OCI-LY1 (cell line): ENCODE data around the gene KDM2A.

Experiments used
- H2AFZ ChIP-seq: fragments of 200-600 bp; sonication (generic), shearing (Covaris generic); 2 replicates; pipeline ENCODE4 v1.6.0; 2014; ENCODE audit warnings: antibody characterized with exemption, mild to moderate bottlenecking, low read length
- H3F3A ChIP-seq: fragments of 200-600 bp; sonication (generic), shearing (Covaris generic); 2 replicates; pipeline ENCODE4 v1.6.0; 2014; ENCODE audit warnings: mild to moderate bottlenecking, antibody characterized with exemption, low read length, moderate library complexity; ENCODE audit not compliant: insufficient read depth
- H3K27ac ChIP-seq: fragments of 200-600 bp; sonication (generic); 2 replicates; pipeline ENCODE4 v1.5.1; 2014; ENCODE audit warnings: low read length, mixed run types, mild to moderate bottlenecking, low read depth; ENCODE audit not compliant: poor library complexity, severe bottlenecking
- H3K27me3 ChIP-seq: fragments of 200-600 bp; sonication (generic); 2 replicates; pipeline ENCODE4 v1.6.0; 2014; ENCODE audit warnings: antibody characterized with exemption, mild to moderate bottlenecking, low read length, moderate library complexity; ENCODE audit not compliant: insufficient read depth
- H3K36me3 ChIP-seq: fragments of 200-600 bp; sonication (generic); 2 replicates; pipeline ENCODE4 v1.6.1; 2014; ENCODE audit warnings: mild to moderate bottlenecking, antibody characterized with exemption, low read length, moderate library complexity, mixed read lengths; ENCODE audit not compliant: insufficient read depth
- H3K4me1 ChIP-seq: fragments of 200-600 bp; sonication (generic); 2 replicates; pipeline ENCODE4 v1.5.1; 2014; ENCODE audit warnings: mild to moderate bottlenecking, low read length, moderate library complexity; ENCODE audit not compliant: insufficient read depth, severe bottlenecking
- H3K4me2 ChIP-seq: fragments of 200-600 bp; sonication (generic), shearing (Covaris generic); 2 replicates; pipeline ENCODE4 v1.6.1; 2014; ENCODE audit warnings: low read length
- H3K4me3 ChIP-seq: fragments of 200-600 bp; sonication (generic); 2 replicates; pipeline ENCODE4 v1.5.1; 2014; ENCODE audit warnings: low read length, low read depth, mild to moderate bottlenecking, mixed read lengths; ENCODE audit not compliant: poor library complexity, severe bottlenecking
- H3K79me2 ChIP-seq: fragments of 200-600 bp; shearing (Covaris generic); 2 replicates; pipeline ENCODE4 v1.6.1; 2016; ENCODE audit warnings: mixed run types, low read length, mixed read lengths; ENCODE audit not compliant: insufficient read depth
- H3K9ac ChIP-seq: fragments of 200-600 bp; sonication (generic), shearing (Covaris generic); 2 replicates; pipeline ENCODE4 v1.6.1; 2014; ENCODE audit warnings: mild to moderate bottlenecking, low read length, mixed read lengths
- H3K9me2 ChIP-seq: fragments of 200-600 bp; sonication (generic), shearing (Covaris generic); 2 replicates; pipeline ENCODE4 v1.6.1; 2014; ENCODE audit warnings: low read depth, mild to moderate bottlenecking, low read length, mixed read lengths
- H3K9me3 ChIP-seq: fragments of 200-600 bp; shearing (Covaris generic); 2 replicates; pipeline ENCODE4 v1.6.1; 2014; ENCODE audit warnings: low read length, mixed read lengths
- H4K20me1 ChIP-seq: fragments of 200-600 bp; sonication (generic), shearing (Covaris generic); 2 replicates; pipeline ENCODE4 v1.6.0; 2016; ENCODE audit warnings: mild to moderate bottlenecking, low read length; ENCODE audit not compliant: insufficient read depth
- EZH2 ChIP-seq: fragments of 200-600 bp; sonication (generic), shearing (Covaris generic); IDR thresholded peaks from 2 replicates; pipeline ENCODE4 v1.8.0; 2017; ENCODE audit warnings: borderline replicate concordance, mixed run types, mild to moderate bottlenecking, antibody characterized with exemption, low read length, moderate library complexity, mixed read lengths
- TF ChIP-seq, protein P1 (sequence below): fragments of 200-600 bp; sonication (generic), shearing (Covaris generic); IDR thresholded peaks from 2 replicates; pipeline ENCODE4 v1.5.1; 2017; ENCODE audit warnings: mild to moderate bottlenecking, antibody characterized with exemption, low read length, moderate library complexity, mixed read lengths

The KDM2A gene

DNA sequence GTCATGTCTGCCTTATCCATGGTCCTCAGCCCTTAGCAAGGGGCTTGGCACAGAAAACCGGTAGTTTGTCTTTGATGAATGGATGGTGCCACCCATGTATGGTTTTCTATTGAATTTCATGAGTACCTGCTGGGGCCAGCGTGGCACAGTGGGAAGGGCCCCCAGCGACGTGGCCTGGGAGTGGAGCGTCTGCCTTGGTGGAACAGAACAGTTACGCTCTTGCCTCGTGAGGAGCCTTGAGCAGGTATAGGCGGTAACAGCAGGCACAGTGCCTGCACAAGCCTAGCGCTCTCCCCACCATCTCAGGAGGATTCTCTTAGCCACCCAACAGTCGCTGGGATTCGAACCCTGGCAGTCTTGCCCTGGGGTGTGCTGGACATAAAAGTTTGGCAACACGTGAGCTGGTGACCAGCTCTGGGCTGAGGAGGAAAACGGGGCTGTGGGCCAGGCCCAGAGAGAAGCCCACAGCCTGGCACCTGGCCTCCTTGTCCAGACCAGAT, 181.2 kb downstream of the KDM2A start:
- Histone ChIP-seq H3K79me2 (no peaks in the 10 kb centered on the region), H3K36me3 (peaks cover 69% of the 10 kb centered on the region), H3K9me2 (no peaks in the 10 kb centered on the region), H3K27me3 (no peaks in the 10 kb centered on the region), H3K9me3 (peaks cover 6% of the 10 kb centered on the region; the same call in 1 of the 2 replicates), H3K9ac (no peak overlapping the region), H3K27ac (no peak overlapping the region), H3F3A (no peaks in the 10 kb centered on the region), H3K4me2 (no peak overlapping the region), H3K4me1 (no peaks in the 10 kb centered on the region), H4K20me1 (no peaks in the 10 kb centered on the region), H3K4me3 (no peak overlapping the region), H2AFZ (no peak overlapping the region)
- no peak for TF ChIP-seq EZH2
- TF ChIP-seq, protein P1, sequence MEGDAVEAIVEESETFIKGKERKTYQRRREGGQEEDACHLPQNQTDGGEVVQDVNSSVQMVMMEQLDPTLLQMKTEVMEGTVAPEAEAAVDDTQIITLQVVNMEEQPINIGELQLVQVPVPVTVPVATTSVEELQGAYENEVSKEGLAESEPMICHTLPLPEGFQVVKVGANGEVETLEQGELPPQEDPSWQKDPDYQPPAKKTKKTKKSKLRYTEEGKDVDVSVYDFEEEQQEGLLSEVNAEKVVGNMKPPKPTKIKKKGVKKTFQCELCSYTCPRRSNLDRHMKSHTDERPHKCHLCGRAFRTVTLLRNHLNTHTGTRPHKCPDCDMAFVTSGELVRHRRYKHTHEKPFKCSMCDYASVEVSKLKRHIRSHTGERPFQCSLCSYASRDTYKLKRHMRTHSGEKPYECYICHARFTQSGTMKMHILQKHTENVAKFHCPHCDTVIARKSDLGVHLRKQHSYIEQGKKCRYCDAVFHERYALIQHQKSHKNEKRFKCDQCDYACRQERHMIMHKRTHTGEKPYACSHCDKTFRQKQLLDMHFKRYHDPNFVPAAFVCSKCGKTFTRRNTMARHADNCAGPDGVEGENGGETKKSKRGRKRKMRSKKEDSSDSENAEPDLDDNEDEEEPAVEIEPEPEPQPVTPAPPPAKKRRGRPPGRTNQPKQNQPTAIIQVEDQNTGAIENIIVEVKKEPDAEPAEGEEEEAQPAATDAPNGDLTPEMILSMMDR = no peak

DNA sequence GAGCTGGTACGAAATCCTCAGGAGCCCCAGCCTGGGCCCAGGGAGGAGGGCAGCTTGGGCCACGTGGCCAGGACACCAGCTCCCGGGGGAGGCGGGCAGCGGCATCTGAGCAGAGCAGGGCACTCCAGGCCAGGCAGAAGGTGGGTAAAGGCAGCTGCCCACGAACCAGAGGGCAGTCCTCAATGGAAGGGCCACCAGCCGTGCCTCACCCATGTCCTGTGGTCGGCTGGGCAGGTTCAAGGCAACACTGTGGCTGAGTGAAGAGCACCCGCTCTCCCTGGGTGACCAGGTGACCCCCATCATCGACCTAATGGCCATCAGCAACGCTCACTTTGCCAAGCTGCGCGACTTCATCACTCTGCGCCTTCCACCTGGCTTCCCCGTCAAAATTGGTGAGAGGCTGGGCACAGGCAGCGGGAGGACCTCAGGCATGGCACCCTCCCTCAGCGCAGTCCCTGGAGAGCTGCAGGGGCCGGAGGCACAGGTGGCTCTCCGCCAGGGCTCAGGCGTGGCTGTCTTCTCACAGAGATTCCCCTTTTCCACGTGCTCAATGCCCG, 181.8 kb downstream of the KDM2A start:
- Histone ChIP-seq H3K9me3 (peaks cover 3% of the 10 kb centered on the region; the same call in 1 of the 2 replicates), H3K79me2 (no peaks in the 10 kb centered on the region), H3K27ac (no peak overlapping the region), H3K4me1 (no peaks in the 10 kb centered on the region), H3F3A (no peaks in the 10 kb centered on the region), H3K4me3 (no peak overlapping the region), H3K27me3 (no peaks in the 10 kb centered on the region), H4K20me1 (no peaks in the 10 kb centered on the region), H3K4me2 (no peak overlapping the region), H3K9me2 (no peaks in the 10 kb centered on the region), H3K36me3 (peaks cover 64% of the 10 kb centered on the region), H3K9ac (no peak overlapping the region), H2AFZ (no peak overlapping the region)
- TF ChIP-seq EZH2 = no peak
- TF ChIP-seq, protein P1 = no peak

DNA sequence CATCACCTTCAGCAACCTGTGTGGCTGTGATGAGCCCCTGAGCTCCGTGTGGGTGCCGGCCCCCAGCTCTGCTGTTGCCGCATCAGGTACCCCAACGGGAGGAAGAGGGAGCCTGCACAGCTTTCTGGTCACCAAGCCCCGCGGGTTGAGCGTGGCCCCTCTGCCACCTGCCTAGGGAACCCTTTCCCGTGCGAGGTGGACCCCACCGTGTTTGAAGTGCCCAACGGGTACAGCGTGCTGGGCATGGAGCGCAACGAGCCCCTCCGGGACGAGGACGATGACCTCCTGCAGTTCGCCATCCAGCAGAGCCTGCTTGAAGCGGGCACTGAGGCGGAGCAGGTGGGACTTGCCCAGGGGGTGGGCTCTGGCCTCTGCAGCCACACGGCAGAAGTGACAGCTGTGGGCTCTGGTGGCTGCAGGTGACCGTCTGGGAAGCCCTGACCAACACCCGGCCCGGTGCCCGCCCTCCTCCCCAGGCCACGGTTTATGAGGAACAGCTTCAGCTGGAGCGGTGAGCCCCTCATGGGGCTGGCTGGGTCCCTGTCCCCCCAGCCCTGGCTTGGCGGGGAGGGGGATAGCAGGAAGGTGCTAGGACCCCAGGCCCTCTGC, 182.4 kb downstream of the KDM2A start:
- no peaks in the 10 kb centered on the region for H3K4me1 ChIP-seq
- no peak for TF ChIP-seq EZH2
- TF ChIP-seq, protein P1 = no peak
- no peaks in the 10 kb centered on the region for H4K20me1 ChIP-seq
- H3F3A ChIP-seq = no peaks in the 10 kb centered on the region
- H3K9me3 ChIP-seq = no peaks in the 10 kb centered on the region
- H3K9me2 ChIP-seq = no peaks in the 10 kb centered on the region
- no peak overlapping the region for H3K27ac ChIP-seq
- H3K9ac ChIP-seq = no peak overlapping the region
- no peak overlapping the region for H3K4me3 ChIP-seq
- H3K36me3 ChIP-seq = peaks cover 58% of the 10 kb centered on the region
- H2AFZ ChIP-seq = no peak overlapping the region
- H3K4me2 ChIP-seq = no peak overlapping the region
- no peaks in the 10 kb centered on the region for H3K27me3 ChIP-seq
- no peaks in the 10 kb centered on the region for H3K79me2 ChIP-seq
